RCC 7860 (cell line): Measurements from ENCODE around the gene STK38L.

Experiments
- DNase-seq: peaks from one replicate; pipeline ENCODE4 v3.0.0-alpha.2; 2015; ENCODE audit warnings: low spot score
- FAIRE-seq: peaks from 2 replicates; lab custom pipeline; 2012; peaks lifted over from hg19 to GRCh38; lab: Jason Lieb, UNC

STK38L gene

GRCh38 chr12:27243804-27244688, at the start of gene STK38L:
TSS of gene STK38L (plus strand) at chr12:27244286. CDS start at chr12:27297721, 53,435 bp downstream.
- no peak for FAIRE-seq

GRCh38 chr12:27194644-27195043, 49.4 kb upstream of the STK38L start:
- DNase-seq, result no peak
- no peak for FAIRE-seq

More at GRCh38 chr12:27243804-27244688, at the start of gene STK38L:
- peak; percentile 78 for DNase-seq

DNA sequence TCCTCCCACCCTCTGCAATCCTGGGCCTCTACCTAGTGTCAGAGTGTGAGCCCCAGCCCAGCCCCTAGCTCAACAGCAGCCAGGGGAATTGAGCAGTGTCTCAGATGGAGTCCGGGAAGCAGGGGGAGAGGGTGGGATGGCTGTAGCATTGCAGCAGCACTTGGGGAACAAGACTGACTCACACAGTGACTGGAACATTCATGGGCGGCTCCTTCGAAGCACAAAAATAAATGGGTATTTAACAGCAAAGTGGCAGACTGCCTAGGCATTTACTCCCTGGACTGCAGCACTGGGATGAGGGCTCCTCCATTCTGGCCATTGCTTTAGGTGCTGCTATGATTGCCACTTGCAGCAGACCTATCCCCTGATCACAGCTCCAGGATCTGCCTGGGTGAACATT, 46.0 kb upstream of the STK38L start:
- no peak for DNase-seq
- no peak for FAIRE-seq

GRCh38 chr12:27199638-27200300, 44.3 kb upstream of the STK38L start:
- no peak for DNase-seq
- FAIRE-seq, result no peak

- DNase-seq (no peak), FAIRE-seq (no peak)
These were observed 42.9 kb upstream of the STK38L start for GRCh38 chr12:27201169-27201568.

DNA sequence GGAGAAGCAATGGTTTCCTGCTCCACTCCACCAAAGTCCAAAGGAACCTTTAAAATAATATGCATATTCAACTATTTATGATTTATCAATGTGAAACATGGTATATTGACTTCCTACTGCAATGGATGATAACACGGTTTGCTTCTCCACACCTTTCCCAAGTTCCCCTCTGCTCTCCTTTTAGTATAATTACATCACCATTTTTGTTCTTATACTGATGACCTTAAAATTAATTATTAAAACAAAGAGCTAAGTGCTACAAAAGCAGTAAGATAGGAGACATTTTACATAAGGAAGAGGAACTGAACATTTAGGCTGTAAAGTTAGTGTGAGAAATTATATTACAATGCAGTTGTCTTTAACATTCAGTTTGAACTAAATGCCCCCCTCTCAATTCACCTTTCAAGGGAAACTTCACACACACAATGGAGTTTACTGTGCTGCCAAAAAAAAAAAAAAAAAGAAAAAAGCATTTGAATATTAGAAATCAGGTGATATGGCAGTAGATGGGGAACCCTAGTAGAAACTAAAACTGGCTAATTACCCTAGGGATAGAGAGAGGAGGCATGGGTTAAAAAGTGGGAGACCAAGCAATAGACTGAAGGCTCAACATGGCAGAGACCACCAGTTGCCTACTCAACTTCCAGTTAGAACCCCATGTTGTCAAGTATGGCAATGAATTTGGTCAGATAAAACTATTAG, 37.1 kb upstream of the STK38L start:
- DNase-seq (no peak), FAIRE-seq (no peak)

DNA sequence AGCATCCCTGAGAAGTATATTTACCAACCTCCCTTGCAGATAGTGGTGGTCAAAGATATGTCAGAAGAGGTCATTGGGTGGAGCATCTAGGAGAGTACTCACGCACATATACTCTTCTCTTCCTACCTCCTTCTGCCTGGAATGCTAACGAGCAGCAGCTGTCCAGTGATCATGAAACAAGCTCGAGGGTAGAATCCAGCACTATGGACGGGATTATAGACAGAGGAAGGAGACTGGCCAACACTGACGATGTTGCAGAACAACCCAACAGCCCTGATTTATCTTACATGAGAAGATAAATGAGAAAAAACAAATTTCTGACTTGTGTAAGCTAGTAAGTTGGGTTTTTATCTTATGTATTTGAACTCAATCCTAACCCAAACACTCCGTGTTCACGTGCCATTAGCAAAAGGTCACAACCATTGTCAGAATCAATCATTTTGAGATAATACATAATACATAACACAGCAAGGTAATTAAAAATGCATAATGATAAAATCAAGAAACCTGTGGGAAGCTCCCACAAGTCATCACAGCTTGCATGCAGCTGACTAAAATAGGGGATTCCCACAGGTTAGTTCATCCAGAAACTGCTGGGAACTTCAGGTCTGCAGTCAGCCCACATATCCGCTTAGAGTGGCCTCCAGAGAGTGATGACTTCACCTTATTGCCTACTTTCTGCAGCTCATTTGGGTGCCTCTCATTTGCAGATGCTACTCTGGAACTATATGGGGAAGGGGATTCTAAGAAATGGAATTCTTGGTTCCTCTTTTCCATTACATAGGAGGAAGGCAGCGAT, 36.3 kb upstream of the STK38L start:
- FAIRE-seq (no peak), DNase-seq (peak; percentile 46)

DNA sequence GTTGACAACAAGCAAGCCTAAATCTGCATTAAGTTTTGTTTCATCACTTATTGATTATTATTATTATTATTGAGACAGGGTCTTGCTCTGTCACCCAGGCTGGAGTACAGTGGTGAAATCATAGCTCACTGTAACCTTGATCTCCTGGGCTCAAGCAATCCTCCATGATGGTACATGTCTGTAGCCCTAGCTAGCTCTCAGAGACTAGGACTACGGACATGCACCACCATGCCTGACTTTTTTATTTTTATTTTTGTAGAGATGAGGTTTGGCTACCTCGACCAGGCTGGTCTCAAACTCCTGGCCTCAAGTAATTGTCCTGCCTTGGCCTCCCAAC, 35.7 kb upstream of the STK38L start:
- DNase-seq, result no peak
- no peak for FAIRE-seq

GRCh38 chr12:27209257-27209910, 34.7 kb upstream of the STK38L start:
- no peak for DNase-seq
- FAIRE-seq, result no peak

GRCh38 chr12:27210187-27210586, 33.9 kb upstream of the STK38L start:
- FAIRE-seq (no peak), DNase-seq (no peak)

- DNase-seq, result no peak
- no peak for FAIRE-seq
These were observed 31.2 kb upstream of the STK38L start for GRCh38 chr12:27212861-27213260.

- FAIRE-seq, result no peak
- DNase-seq, result no peak
These were observed 30.8 kb upstream of the STK38L start for GRCh38 chr12:27213304-27213703.

DNA sequence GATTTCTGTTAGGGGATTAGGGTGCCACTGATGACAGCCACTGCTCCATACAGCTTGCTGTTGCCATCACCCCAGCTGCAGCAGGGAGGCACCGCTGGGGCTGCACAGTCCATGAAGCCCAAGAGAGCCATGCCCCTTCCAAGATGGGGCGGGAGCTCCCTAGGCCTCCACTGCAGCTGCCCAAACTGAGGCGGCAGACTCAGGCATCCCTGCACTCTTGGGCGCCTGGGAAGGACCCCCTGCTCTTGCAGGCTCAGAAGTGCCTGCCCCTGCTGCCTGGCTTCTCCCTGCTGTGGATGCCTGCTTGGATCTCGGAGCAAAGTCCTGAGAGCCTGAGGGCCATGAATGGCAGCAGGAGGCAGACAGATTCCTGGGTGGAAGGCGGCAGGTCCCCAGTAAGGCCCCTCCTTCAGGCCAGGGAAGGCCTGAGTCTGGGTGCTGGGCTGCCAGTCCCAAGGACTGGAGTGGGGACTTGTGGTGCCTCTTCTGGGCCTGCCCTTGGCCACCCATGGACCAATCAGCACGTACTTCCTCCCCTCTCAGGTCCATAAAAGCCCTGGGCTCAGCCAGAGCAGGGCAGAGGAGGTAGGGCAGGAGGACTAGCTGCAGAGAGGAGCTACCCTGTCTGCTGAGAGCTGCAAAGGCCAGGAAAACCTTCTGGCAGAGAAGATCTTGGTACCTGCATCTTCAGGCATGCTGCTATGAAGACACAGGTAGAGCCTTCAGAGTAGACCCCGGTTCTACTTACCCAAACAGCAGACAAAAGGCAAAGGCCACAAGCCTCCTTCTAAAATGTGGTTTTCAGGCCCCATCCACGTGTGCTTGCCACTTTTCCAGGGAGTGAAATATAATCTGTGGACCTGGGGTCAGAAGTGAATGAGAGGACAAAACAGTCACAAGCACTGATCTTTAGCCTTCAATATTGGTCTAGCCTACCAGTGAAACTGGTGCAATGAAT, 30.0 kb upstream of the STK38L start:
- FAIRE-seq, result no peak

GRCh38 chr12:27217590-27217989, 26.5 kb upstream of the STK38L start:
- DNase-seq (no peak), FAIRE-seq (no peak)

More for the DNA sequence above, 30.0 kb upstream of the STK38L start:
- no peak for DNase-seq

- FAIRE-seq, result no peak
These were observed 24.4 kb upstream of the STK38L start for GRCh38 chr12:27219693-27220054.

DNA sequence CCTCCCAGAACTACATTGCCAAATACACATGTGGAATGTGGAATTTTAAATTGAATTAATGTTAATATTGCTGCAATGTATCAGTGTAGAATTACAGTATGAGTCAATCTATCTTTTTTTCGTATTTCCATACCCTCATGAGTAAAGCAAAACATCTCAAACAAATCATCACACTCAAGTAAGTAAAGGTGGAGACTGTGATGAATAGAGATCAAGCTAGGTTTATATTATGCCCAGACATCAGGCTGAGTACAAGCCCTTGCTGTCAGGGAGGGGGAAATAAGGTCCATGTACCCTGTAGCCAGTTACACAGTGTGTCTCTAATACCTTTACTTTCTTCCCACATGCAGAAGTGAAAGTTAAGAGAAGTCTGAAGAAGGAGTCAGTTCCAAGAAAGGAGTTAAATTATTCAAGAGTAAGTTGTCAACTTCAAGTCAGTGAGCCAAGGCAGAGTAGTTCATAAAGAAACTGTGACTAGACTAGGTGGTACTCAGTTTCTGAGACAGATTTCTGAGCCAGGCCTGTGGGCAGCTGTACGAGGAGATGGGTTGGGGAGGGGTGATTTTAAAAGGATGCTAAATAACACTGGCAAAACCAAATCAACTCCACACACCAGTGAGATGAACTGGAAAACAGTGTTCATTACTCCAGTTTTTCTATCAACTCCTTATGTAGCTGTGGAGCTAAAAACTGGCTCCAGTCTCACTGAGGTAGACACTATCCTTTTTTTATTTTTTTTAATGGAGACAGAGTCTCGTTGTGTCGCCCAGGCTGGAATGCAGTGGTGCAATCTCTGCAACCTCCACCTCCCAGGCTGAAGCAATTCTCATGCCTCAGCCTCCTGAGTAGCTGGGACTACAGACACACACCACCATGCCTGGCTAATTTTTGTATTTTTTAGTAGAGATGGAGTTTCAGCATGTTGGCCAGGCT, 23.8 kb upstream of the STK38L start:
- DNase-seq (no peak), FAIRE-seq (no peak)

More at GRCh38 chr12:27219693-27220054, 24.4 kb upstream of the STK38L start:
- DNase-seq, result no peak

- FAIRE-seq (no peak), DNase-seq (no peak)
These were observed 23.1 kb upstream of the STK38L start for GRCh38 chr12:27220988-27221345.
